ENCODE results near the gene GGT5. TPM values are rescaled to one million over a fixed set of nuclear protein-coding genes. Genes with fewer than 3 reads are reported as not detected.

Gene GGT5
- total RNA-seq, 4 donors from 2014 or later = 8.8 to 29.9 (median 22.8) TPM

GRCh38 chr22:24181088-24181995 is 63.5 kb downstream of the GGT5 start, which contains the start of gene SUSD2:
Gene SUSD2 (plus strand): TSS chr22:24181487. CDS start chr22:24181520, 33 bp downstream.
- peak within 1 kb of the TSS in 2 of 4 donors; percentile 44 to 46 for H3K27ac ChIP-seq
- TF ChIP-seq, protein P1, sequence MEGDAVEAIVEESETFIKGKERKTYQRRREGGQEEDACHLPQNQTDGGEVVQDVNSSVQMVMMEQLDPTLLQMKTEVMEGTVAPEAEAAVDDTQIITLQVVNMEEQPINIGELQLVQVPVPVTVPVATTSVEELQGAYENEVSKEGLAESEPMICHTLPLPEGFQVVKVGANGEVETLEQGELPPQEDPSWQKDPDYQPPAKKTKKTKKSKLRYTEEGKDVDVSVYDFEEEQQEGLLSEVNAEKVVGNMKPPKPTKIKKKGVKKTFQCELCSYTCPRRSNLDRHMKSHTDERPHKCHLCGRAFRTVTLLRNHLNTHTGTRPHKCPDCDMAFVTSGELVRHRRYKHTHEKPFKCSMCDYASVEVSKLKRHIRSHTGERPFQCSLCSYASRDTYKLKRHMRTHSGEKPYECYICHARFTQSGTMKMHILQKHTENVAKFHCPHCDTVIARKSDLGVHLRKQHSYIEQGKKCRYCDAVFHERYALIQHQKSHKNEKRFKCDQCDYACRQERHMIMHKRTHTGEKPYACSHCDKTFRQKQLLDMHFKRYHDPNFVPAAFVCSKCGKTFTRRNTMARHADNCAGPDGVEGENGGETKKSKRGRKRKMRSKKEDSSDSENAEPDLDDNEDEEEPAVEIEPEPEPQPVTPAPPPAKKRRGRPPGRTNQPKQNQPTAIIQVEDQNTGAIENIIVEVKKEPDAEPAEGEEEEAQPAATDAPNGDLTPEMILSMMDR (IDR thresholded peaks at IDR 0.05 in 4 of 5, conservative IDR thresholded peaks at IDR 0.05 in 1 of 5) = no peak
- no peak for TF ChIP-seq POLR2A (IDR thresholded peaks at IDR 0.05)
- intact Hi-C loops (cut with DNase I; ENCODE audit: low total_unique reads) (no loop called here), in situ Hi-C loops (cut with MboI; ENCODE audit: low sequenced_read_pairs in 4 of 4) (no loop called here)
- H3K36me3 ChIP-seq = no peaks in the 10 kb centered on the region
- ATAC-seq (peak in 1 of 2 donors; percentile 5), DNase-seq (no peak)
- H3K27me3 ChIP-seq = no peaks in the 10 kb centered on the region
- H3K4me3 ChIP-seq = peak within 1 kb of the TSS in 1 of 4 donors; percentile 28
- H3K9me3 ChIP-seq = no peaks in the 10 kb centered on the region
- no peaks in the 10 kb centered on the region for H3K4me1 ChIP-seq

DNA sequence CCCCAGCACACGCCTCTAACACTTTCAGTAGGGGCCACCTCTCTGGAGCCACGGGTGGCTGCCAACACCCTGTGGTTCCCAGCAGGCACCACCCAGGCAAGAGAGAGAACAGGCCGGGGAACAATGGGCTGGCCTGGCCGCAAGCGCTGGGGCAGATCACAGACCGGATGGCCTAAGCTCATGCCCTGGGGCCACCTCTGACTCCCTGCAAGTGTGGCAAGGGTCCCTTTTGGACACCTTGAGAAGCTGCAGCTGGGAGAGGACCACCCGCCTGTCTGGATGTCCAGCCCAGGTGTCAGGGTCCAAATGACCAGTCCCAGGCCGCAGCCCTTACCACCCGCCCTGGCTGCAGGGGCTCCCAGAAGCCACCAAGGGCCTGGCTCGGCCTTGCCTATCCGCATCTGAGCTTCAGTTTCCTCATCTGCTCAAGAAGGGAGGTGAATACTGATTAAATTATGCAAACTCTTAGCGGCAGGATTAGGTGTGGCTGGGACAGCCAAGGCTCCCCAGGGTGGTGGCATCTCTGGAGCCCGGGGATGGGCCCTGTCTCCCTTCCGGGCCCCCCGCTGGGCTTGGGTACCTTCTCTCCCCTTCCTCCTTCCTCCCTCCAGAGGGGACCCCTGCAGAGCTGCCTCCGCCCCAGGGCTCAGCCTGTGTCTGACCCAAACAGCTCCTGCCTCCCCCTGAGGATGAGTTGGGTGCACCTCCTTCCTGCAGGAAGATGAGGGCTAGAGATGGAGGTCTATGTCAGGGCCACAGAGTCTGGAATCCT is 64.4 kb downstream of the GGT5 start:
- no peak for TF ChIP-seq POLR2A (IDR thresholded peaks at IDR 0.05)
- TF ChIP-seq, protein P1 (IDR thresholded peaks at IDR 0.05 in 4 of 5, conservative IDR thresholded peaks at IDR 0.05 in 1 of 5) = no peak
- in situ Hi-C loops (cut with MboI; ENCODE audit: low sequenced_read_pairs in 4 of 4) = no loop called here
- ATAC-seq = no peak
- no peak for DNase-seq
- Histone ChIP-seq H3K4me1 (no peaks in the 10 kb centered on the region), H3K4me3 (no peak overlapping the region), H3K36me3 (no peaks in the 10 kb centered on the region), H3K27me3 (no peaks in the 10 kb centered on the region), H3K9me3 (no peaks in the 10 kb centered on the region), H3K27ac (peak overlapping the region in 1 of 4 donors; percentile 46)
- intact Hi-C loops (cut with DNase I; ENCODE audit: low total_unique reads) = no loop called here

- intact Hi-C loops (cut with DNase I; ENCODE audit: low total_unique reads) = loop anchor here (5.0 kb wide), 1 partner anchor 222 kb away; no protein-coding TSS in a partner anchor
- Histone ChIP-seq H3K9me3 (no peaks in the 10 kb centered on the region), H3K27me3 (no peaks in the 10 kb centered on the region), H3K27ac (no peak overlapping the region), H3K4me1 (peaks cover 4% of the 10 kb centered on the region in 2 donors), H3K36me3 (no peaks in the 10 kb centered on the region), H3K4me3 (no peak overlapping the region)
- in situ Hi-C loops (cut with MboI; ENCODE audit: low sequenced_read_pairs in 4 of 4) = loop anchor here in 1 of 4 donors (10.0 kb wide), 1 partner anchor 75 kb away; no protein-coding TSS in a partner anchor
- ATAC-seq (no peak), DNase-seq (no peak)
- TF ChIP-seq, protein P1 (IDR thresholded peaks at IDR 0.05 in 4 of 5, conservative IDR thresholded peaks at IDR 0.05 in 1 of 5) = no peak
- TF ChIP-seq POLR2A (IDR thresholded peaks at IDR 0.05) = no peak
These were observed 65.2 kb downstream of the GGT5 start for GRCh38 chr22:24179478-24180210.
